ENCODE results near the gene KLRK1. TPM values are rescaled to one million over a fixed set of nuclear protein-coding genes. Genes with fewer than 3 reads are reported as not detected.
"Not testable (repeated sequence)": the region's sequence is repeated elsewhere in the genome, so short reads cannot be mapped to it uniquely, and the experiment has no call there.

Gene KLRK1
- total RNA-seq, 1 experiment from 2014 or later = 2.3 TPM

DNA sequence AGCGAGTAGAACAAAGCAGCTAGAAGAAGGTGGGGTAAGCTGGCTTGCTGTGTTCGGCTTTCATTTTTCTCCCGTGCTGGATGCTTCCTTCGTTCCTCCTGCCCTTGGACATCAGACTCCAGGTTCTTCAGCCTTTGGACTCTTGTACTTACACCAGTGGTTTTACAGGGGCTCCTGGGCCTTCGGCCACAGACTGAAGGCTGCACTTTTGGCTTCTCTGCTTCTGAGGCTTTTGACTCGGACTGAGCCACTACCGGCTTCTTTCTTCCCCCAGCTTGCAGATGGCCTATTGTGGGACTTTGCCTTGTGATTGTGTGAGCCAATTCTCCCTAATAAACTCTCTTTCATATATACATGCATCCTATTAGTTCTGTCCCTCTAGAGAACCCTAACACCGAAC, 36.1 kb upstream of the KLRK1 start:
- H3K4me2 ChIP-seq (ENCODE audit: low read length); H3K9ac ChIP-seq (ENCODE audit: low read length); H3K4me1 ChIP-seq (ENCODE audit: control insufficient read depth in 1 of 2, insufficient read depth in 2 of 2, low read length in 2 of 2); H3K9me3 ChIP-seq (ENCODE audit: control insufficient read depth in 1 of 2, insufficient read depth in 1 of 2, low read depth in 1 of 2, low read length in 2 of 2); H3K27me3 ChIP-seq (ENCODE audit: insufficient read depth, low read length); H3K9me2 ChIP-seq (ENCODE audit: insufficient read depth); DNase-seq (ENCODE audit: low read depth, low spot score); RAD21 ChIA-PET (ENCODE audit: low non-redundant PET in 1 of 2, low total read pairs in 2 of 2, uncharacterized antibody in 2 of 2, unreplicated experiment in 2 of 2); H3K4me3 ChIP-seq (replicated peaks in 1 of 2; ENCODE audit: low read depth in 1 of 2, low read length in 2 of 2); CTCF ChIA-PET; H2AFZ ChIP-seq (ENCODE audit: low read depth, low read length, poor library complexity, severe bottlenecking); ATAC-seq; H3K36me3 ChIP-seq (ENCODE audit: control insufficient read depth in 1 of 2, insufficient read depth in 2 of 2, low read length in 2 of 2); H4K20me1 ChIP-seq (ENCODE audit: insufficient read depth); intact Hi-C loops (cut with micrococcal nuclease); BruUV-seq (replicated peaks); H3K79me2 ChIP-seq (ENCODE audit: insufficient read depth, low read length): not testable (repeated sequence)
- POLR2A ChIA-PET = interaction anchor here (0.7 kb wide), 1 partner anchor 15 kb away, joined by 3 read pairs; no protein-coding TSS in a partner anchor
- peak overlapping the region; percentile 18; the same call in 1 of the 2 replicates for H3K27ac ChIP-seq (ENCODE audit: low read depth, low read length)

- H3K4me1 ChIP-seq (ENCODE audit: control insufficient read depth in 1 of 2, insufficient read depth in 2 of 2, low read length in 2 of 2); POLR2A ChIA-PET; H3K36me3 ChIP-seq (ENCODE audit: control insufficient read depth in 1 of 2, insufficient read depth in 2 of 2, low read length in 2 of 2); RAD21 ChIA-PET (ENCODE audit: low non-redundant PET in 1 of 2, low total read pairs in 2 of 2, uncharacterized antibody in 2 of 2, unreplicated experiment in 2 of 2); H3K79me2 ChIP-seq (ENCODE audit: insufficient read depth, low read length); DNase-seq (ENCODE audit: low read depth, low spot score); CTCF ChIA-PET; H3K9ac ChIP-seq (ENCODE audit: low read length); BruUV-seq (replicated peaks); H3K4me2 ChIP-seq (ENCODE audit: low read length); H3K9me2 ChIP-seq (ENCODE audit: insufficient read depth); H3K27me3 ChIP-seq (ENCODE audit: insufficient read depth, low read length); H3K27ac ChIP-seq (ENCODE audit: low read depth, low read length); intact Hi-C loops (cut with micrococcal nuclease); H4K20me1 ChIP-seq (ENCODE audit: insufficient read depth); H2AFZ ChIP-seq (ENCODE audit: low read depth, low read length, poor library complexity, severe bottlenecking); H3K9me3 ChIP-seq (ENCODE audit: control insufficient read depth in 1 of 2, insufficient read depth in 1 of 2, low read depth in 1 of 2, low read length in 2 of 2); H3K4me3 ChIP-seq (replicated peaks in 1 of 2; ENCODE audit: low read depth in 1 of 2, low read length in 2 of 2): not testable (repeated sequence)
- peak; percentile 67 for ATAC-seq
These were observed 34.5 kb upstream of the KLRK1 start for GRCh38 chr12:10424260-10424899.

DNA sequence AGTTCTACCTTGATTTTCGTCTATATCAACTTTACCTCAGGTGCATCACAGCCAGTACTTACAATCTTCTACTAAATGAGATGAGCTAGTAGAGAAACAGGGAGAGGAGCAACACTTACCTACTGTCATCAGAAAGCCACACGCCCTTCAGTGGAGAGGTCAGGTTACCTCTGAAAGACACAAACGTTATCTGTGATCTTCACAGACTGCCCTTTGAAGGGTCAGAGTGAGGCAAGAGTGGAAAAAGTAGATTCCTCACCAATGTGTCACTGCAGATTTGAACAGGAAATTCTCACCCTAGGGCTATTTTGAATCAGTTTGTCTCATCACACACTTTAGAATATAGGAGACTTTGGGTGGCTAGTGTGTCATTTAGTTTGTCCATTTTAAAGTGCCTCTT, 32.3 kb upstream of the KLRK1 start:
- POLR2A ChIA-PET = not testable (repeated sequence)

More for the DNA sequence above, 32.3 kb upstream of the KLRK1 start:
- H3K4me1 ChIP-seq (ENCODE audit: control insufficient read depth in 1 of 2, insufficient read depth in 2 of 2, low read length in 2 of 2); H3K9me2 ChIP-seq (ENCODE audit: insufficient read depth); CTCF ChIA-PET; BruUV-seq (replicated peaks); H3K36me3 ChIP-seq (ENCODE audit: control insufficient read depth in 1 of 2, insufficient read depth in 2 of 2, low read length in 2 of 2); RAD21 ChIA-PET (ENCODE audit: low non-redundant PET in 1 of 2, low total read pairs in 2 of 2, uncharacterized antibody in 2 of 2, unreplicated experiment in 2 of 2); DNase-seq (ENCODE audit: low read depth, low spot score); H3K4me3 ChIP-seq (replicated peaks in 1 of 2; ENCODE audit: low read depth in 1 of 2, low read length in 2 of 2); H3K9me3 ChIP-seq (ENCODE audit: control insufficient read depth in 1 of 2, insufficient read depth in 1 of 2, low read depth in 1 of 2, low read length in 2 of 2); H3K79me2 ChIP-seq (ENCODE audit: insufficient read depth, low read length); intact Hi-C loops (cut with micrococcal nuclease); H3K27me3 ChIP-seq (ENCODE audit: insufficient read depth, low read length); H4K20me1 ChIP-seq (ENCODE audit: insufficient read depth); H3K9ac ChIP-seq (ENCODE audit: low read length); H2AFZ ChIP-seq (ENCODE audit: low read depth, low read length, poor library complexity, severe bottlenecking): not testable (repeated sequence)
- peak overlapping the region; percentile 32 for H3K4me2 ChIP-seq (ENCODE audit: low read length)
- peak; percentile 85 for ATAC-seq
- peak overlapping the region; percentile 35; the same call in 1 of the 2 replicates for H3K27ac ChIP-seq (ENCODE audit: low read depth, low read length)
- TF ChIP-seq TCF7L2 (IDR thresholded peaks at IDR 0.05; ENCODE audit: borderline replicate concordance, extremely low read depth, insufficient read depth, insufficient read length) (peak; percentile 51), JUND (IDR thresholded peaks at IDR 0.05) (peak; percentile 51), CEBPB (IDR thresholded peaks at IDR 0.05; ENCODE audit: low read depth) (peak; percentile 69), SP1 (IDR thresholded peaks at IDR 0.05; ENCODE audit: low read depth) (peak; percentile 33; the same call in 1 of the 2 replicates)

Measured in HCT116 (cell line).